ENCODE data around the gene ZNF416.

The ZNF416 gene

GRCh38 chr19:57563547-57563946 lies 15.2 kb downstream of the ZNF416 start:
- Histone ChIP-seq H3K27me3 (ENCODE audit: control insufficient read depth, insufficient read depth, low read length) (no peaks in the 10 kb centered on the region), H3K27ac (no peak overlapping the region), H3K79me2 (peaks cover 5% of the 10 kb centered on the region), H3K4me2 (ENCODE audit: low read length) (no peak overlapping the region), H3K9ac (no peak overlapping the region), H3K4me3 (ENCODE audit: low read depth, low read length) (no peak overlapping the region), H3K9me3 (ENCODE audit: control insufficient read depth, low read length) (peaks cover 2% of the 10 kb centered on the region), H3K4me1 (peaks cover 8% of the 10 kb centered on the region), H3K36me3 (ENCODE audit: control insufficient read depth, insufficient read depth, low read length) (no peaks in the 10 kb centered on the region), H2AFZ (no peak overlapping the region)
- no peak for TF ChIP-seq CTCF (IDR thresholded peaks at IDR 0.05)

GRCh38 chr19:57560049-57560491 lies 18.6 kb downstream of the ZNF416 start:
- Histone ChIP-seq H3K4me2 (ENCODE audit: low read length) (peak overlapping the region; percentile 88), H3K27me3 (ENCODE audit: control insufficient read depth, insufficient read depth, low read length) (no peaks in the 10 kb centered on the region), H3K27ac (peak overlapping the region; percentile 75), H2AFZ (peak overlapping the region; percentile 99), H3K9me3 (ENCODE audit: control insufficient read depth, low read length) (no peaks in the 10 kb centered on the region), H3K36me3 (ENCODE audit: control insufficient read depth, insufficient read depth, low read length) (no peaks in the 10 kb centered on the region), H3K9ac (peak overlapping the region; percentile 85), H3K4me1 (peaks cover 16% of the 10 kb centered on the region), H3K79me2 (peaks cover 22% of the 10 kb centered on the region), H3K4me3 (ENCODE audit: low read depth, low read length) (peak overlapping the region; percentile 74)
- TF ChIP-seq CTCF (IDR thresholded peaks at IDR 0.05): no peak

GRCh38 chr19:57559404-57560025 lies 19.2 kb downstream of the ZNF416 start, which contains the start of gene ZNF550:
ZNF550 (minus strand) TSS chr19:57559863; CDS start chr19:57559682, 181 bp downstream.
- H3K4me2 ChIP-seq (ENCODE audit: low read length): peak within 1 kb of the TSS; percentile 88
- TF ChIP-seq CTCF (IDR thresholded peaks at IDR 0.05): no peak

GRCh38 chr19:57559008-57559403 lies 19.7 kb downstream of the ZNF416 start:
- H3K36me3 ChIP-seq (ENCODE audit: control insufficient read depth, insufficient read depth, low read length): no peaks in the 10 kb centered on the region
- peaks cover 22% of the 10 kb centered on the region for H3K79me2 ChIP-seq
- H3K4me2 ChIP-seq (ENCODE audit: low read length): peak overlapping the region; percentile 88
- peak overlapping the region; percentile 99 for H2AFZ ChIP-seq
- H3K4me3 ChIP-seq (ENCODE audit: low read depth, low read length): peak overlapping the region; percentile 74
- H3K9me3 ChIP-seq (ENCODE audit: control insufficient read depth, low read length): no peaks in the 10 kb centered on the region
- H3K27ac ChIP-seq: peak overlapping the region; percentile 75
- H3K9ac ChIP-seq: peak overlapping the region; percentile 85
- H3K4me1 ChIP-seq: peaks cover 16% of the 10 kb centered on the region
- no peak for TF ChIP-seq CTCF (IDR thresholded peaks at IDR 0.05)
- H3K27me3 ChIP-seq (ENCODE audit: control insufficient read depth, insufficient read depth, low read length): no peaks in the 10 kb centered on the region

More at GRCh38 chr19:57559404-57560025, 19.2 kb downstream of the ZNF416 start, which contains the start of gene ZNF550:
- Histone ChIP-seq H3K9ac (peak within 1 kb of the TSS; percentile 85), H2AFZ (peak within 1 kb of the TSS; percentile 99), H3K9me3 (ENCODE audit: control insufficient read depth, low read length) (no peaks in the 10 kb centered on the region), H3K79me2 (peaks cover 22% of the 10 kb centered on the region), H3K36me3 (ENCODE audit: control insufficient read depth, insufficient read depth, low read length) (no peaks in the 10 kb centered on the region), H3K27ac (peak within 1 kb of the TSS; percentile 75), H3K27me3 (ENCODE audit: control insufficient read depth, insufficient read depth, low read length) (no peaks in the 10 kb centered on the region), H3K4me3 (ENCODE audit: low read depth, low read length) (peak within 1 kb of the TSS; percentile 74), H3K4me1 (peaks cover 16% of the 10 kb centered on the region)

- Histone ChIP-seq H3K4me2 (ENCODE audit: low read length) (peak overlapping the region; percentile 88), H3K9ac (no peak overlapping the region), H2AFZ (peak overlapping the region; percentile 99), H3K4me3 (ENCODE audit: low read depth, low read length) (peak overlapping the region; percentile 74), H3K79me2 (peaks cover 27% of the 10 kb centered on the region), H3K27me3 (ENCODE audit: control insufficient read depth, insufficient read depth, low read length) (no peaks in the 10 kb centered on the region), H3K27ac (peak overlapping the region; percentile 75), H3K36me3 (ENCODE audit: control insufficient read depth, insufficient read depth, low read length) (no peaks in the 10 kb centered on the region), H3K9me3 (ENCODE audit: control insufficient read depth, low read length) (no peaks in the 10 kb centered on the region), H3K4me1 (peaks cover 16% of the 10 kb centered on the region)
- no peak for TF ChIP-seq CTCF (IDR thresholded peaks at IDR 0.05)
These were observed 20.2 kb downstream of the ZNF416 start for GRCh38 chr19:57558525-57558924.
